ENCODE data around the gene GPX3.
A peak's percentile ranks its signal among the peaks of the same experiment; 100 is the strongest.

Gene GPX3

GRCh38 chr5:151020304-151021110, at the start of gene GPX3:
Gene GPX3 (plus strand): TSS chr5:151020591. CDS start chr5:151020655, 64 bp downstream.
- DNase-seq = peak; percentile 29 to 55 (median 35)

- no peak for DNase-seq
Measured at GRCh38 chr5:150978590-150978989, 41.8 kb upstream of the GPX3 start.

GRCh38 chr5:150987746-150988145, 32.6 kb upstream of the GPX3 start:
- peak in 1 of 3 experiments; percentile 3 for DNase-seq

- no peak for DNase-seq
Measured at GRCh38 chr5:150989695-150990094, 30.7 kb upstream of the GPX3 start.

GRCh38 chr5:150992705-150993104, 27.7 kb upstream of the GPX3 start:
- no peak for DNase-seq

- no peak for DNase-seq
Measured at GRCh38 chr5:150993422-150993821, 27.0 kb upstream of the GPX3 start.

- no peak for DNase-seq
Measured at GRCh38 chr5:150993826-150994412, 26.5 kb upstream of the GPX3 start.

- DNase-seq = no peak
Measured at GRCh38 chr5:150999704-151000442, 20.5 kb upstream of the GPX3 start.

GRCh38 chr5:151001436-151001835, 19.0 kb upstream of the GPX3 start:
- DNase-seq = no peak

GRCh38 chr5:151002250-151002649, 18.1 kb upstream of the GPX3 start:
- DNase-seq = peak in 1 of 3 experiments; percentile 56

GRCh38 chr5:151002681-151003502, 17.5 kb upstream of the GPX3 start:
- DNase-seq = peak in 1 of 3 experiments; percentile 16

- no peak for DNase-seq
Measured at GRCh38 chr5:151003503-151003860, 16.9 kb upstream of the GPX3 start.

- no peak for DNase-seq
Measured at GRCh38 chr5:151004499-151004898, 15.9 kb upstream of the GPX3 start.

GRCh38 chr5:151005187-151005949, 15.0 kb upstream of the GPX3 start:
- no peak for DNase-seq

GRCh38 chr5:151005950-151006576, 14.3 kb upstream of the GPX3 start:
- DNase-seq = peak in 1 of 3 experiments; percentile 43

- DNase-seq = no peak
Measured at GRCh38 chr5:151006704-151007334, 13.6 kb upstream of the GPX3 start.

GRCh38 chr5:151007430-151008209, 12.8 kb upstream of the GPX3 start:
- no peak for DNase-seq

- no peak for DNase-seq
Measured at GRCh38 chr5:151008210-151008491, 12.2 kb upstream of the GPX3 start.

GRCh38 chr5:151008906-151009305, 11.5 kb upstream of the GPX3 start:
- no peak for DNase-seq

- DNase-seq = no peak
Measured at GRCh38 chr5:151012862-151013261, 7.5 kb upstream of the GPX3 start.
